Measurements from ENCODE around the gene KCTD15.

KCTD15 gene

GRCh38 chr19:33796164-33796875, at the start of gene KCTD15:
KCTD15 (plus strand) TSS chr19:33796870; CDS start chr19:33800455, 3,585 bp downstream.
- DNase-seq (ENCODE audit: low read depth, low spot score) = no peak

- no peak for DNase-seq (ENCODE audit: low read depth, low spot score)
Measured at GRCh38 chr19:33747273-33747672, 49.4 kb upstream of the KCTD15 start.

GRCh38 chr19:33748231-33748630, 48.4 kb upstream of the KCTD15 start:
- DNase-seq (ENCODE audit: low read depth, low spot score) = no peak

GRCh38 chr19:33749016-33749415, 47.7 kb upstream of the KCTD15 start:
- no peak for DNase-seq (ENCODE audit: low read depth, low spot score)

GRCh38 chr19:33749619-33750175, 47.0 kb upstream of the KCTD15 start:
- DNase-seq (ENCODE audit: low read depth, low spot score) = no peak

GRCh38 chr19:33750587-33751435, 45.9 kb upstream of the KCTD15 start:
- no peak for DNase-seq (ENCODE audit: low read depth, low spot score)

GRCh38 chr19:33751436-33751770, 45.3 kb upstream of the KCTD15 start:
- DNase-seq (ENCODE audit: low read depth, low spot score) = no peak

- no peak for DNase-seq (ENCODE audit: low read depth, low spot score)
Measured at GRCh38 chr19:33752018-33752800, 44.5 kb upstream of the KCTD15 start.

GRCh38 chr19:33752945-33753344, 43.7 kb upstream of the KCTD15 start:
- DNase-seq (ENCODE audit: low read depth, low spot score) = no peak

- DNase-seq (ENCODE audit: low read depth, low spot score) = no peak
Measured at GRCh38 chr19:33754361-33754760, 42.3 kb upstream of the KCTD15 start.

- DNase-seq (ENCODE audit: low read depth, low spot score) = no peak
Measured at GRCh38 chr19:33755099-33756035, 41.3 kb upstream of the KCTD15 start.

GRCh38 chr19:33756177-33756576, 40.5 kb upstream of the KCTD15 start:
- no peak for DNase-seq (ENCODE audit: low read depth, low spot score)

- DNase-seq (ENCODE audit: low read depth, low spot score) = no peak
Measured at GRCh38 chr19:33758541-33759013, 38.1 kb upstream of the KCTD15 start.

- DNase-seq (ENCODE audit: low read depth, low spot score) = no peak
Measured at GRCh38 chr19:33759356-33759755, 37.3 kb upstream of the KCTD15 start.

GRCh38 chr19:33763633-33764371, 32.9 kb upstream of the KCTD15 start:
- no peak for DNase-seq (ENCODE audit: low read depth, low spot score)

- DNase-seq (ENCODE audit: low read depth, low spot score) = no peak
Measured at GRCh38 chr19:33766623-33767022, 30.0 kb upstream of the KCTD15 start.

GRCh38 chr19:33767898-33768413, 28.7 kb upstream of the KCTD15 start:
- no peak for DNase-seq (ENCODE audit: low read depth, low spot score)

GRCh38 chr19:33769208-33769607, 27.5 kb upstream of the KCTD15 start:
- DNase-seq (ENCODE audit: low read depth, low spot score) = no peak

GRCh38 chr19:33770107-33770506, 26.6 kb upstream of the KCTD15 start:
- no peak for DNase-seq (ENCODE audit: low read depth, low spot score)

All from activated CD4-positive, CD25-positive, alpha-beta regulatory T cell treated with anti-CD3 and anti-CD28 coated beads, Interleukin-2, amount 50 U/mL, for 16 hours (primary cell).